ENCODE results near the gene RANGAP1.

DNA sequence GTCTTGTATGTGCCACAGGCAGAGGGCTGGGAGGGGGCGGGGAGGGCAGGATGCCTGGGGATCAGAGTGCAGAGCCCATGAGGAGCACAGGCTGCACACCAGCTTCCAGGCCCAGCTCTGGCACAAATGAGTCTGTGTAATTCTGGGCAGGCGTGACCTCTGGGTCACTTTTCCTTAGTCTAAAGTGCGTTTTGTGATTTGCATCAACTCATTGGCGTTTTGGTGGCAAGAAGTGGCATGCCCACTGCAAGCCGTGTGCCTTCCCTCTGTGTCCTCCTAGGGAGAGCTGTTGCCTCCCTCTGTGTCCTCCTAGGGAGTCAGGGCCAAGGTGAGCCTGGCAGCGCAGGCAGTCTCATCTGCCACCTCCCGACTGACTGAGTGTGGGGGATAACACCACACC, 62.5 kb downstream of the RANGAP1 start:
- TF ChIP-seq, protein P1, sequence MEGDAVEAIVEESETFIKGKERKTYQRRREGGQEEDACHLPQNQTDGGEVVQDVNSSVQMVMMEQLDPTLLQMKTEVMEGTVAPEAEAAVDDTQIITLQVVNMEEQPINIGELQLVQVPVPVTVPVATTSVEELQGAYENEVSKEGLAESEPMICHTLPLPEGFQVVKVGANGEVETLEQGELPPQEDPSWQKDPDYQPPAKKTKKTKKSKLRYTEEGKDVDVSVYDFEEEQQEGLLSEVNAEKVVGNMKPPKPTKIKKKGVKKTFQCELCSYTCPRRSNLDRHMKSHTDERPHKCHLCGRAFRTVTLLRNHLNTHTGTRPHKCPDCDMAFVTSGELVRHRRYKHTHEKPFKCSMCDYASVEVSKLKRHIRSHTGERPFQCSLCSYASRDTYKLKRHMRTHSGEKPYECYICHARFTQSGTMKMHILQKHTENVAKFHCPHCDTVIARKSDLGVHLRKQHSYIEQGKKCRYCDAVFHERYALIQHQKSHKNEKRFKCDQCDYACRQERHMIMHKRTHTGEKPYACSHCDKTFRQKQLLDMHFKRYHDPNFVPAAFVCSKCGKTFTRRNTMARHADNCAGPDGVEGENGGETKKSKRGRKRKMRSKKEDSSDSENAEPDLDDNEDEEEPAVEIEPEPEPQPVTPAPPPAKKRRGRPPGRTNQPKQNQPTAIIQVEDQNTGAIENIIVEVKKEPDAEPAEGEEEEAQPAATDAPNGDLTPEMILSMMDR (IDR thresholded peaks at IDR 0.05), result no peak
- no peak for TF ChIP-seq EZH2 (IDR thresholded peaks at IDR 0.05; ENCODE audit: borderline replicate concordance, insufficient read depth, low read depth, low read length, poor library complexity, severe bottlenecking)

Measured in B cell (primary cell).